ENCODE results near the gene OR5A1. TPM values are rescaled to one million over a fixed set of nuclear protein-coding genes. Genes with fewer than 3 reads are reported as not detected.

OR5A1 gene
- total RNA-seq, result not detected
- polyA plus RNA-seq, result not detected

DNA sequence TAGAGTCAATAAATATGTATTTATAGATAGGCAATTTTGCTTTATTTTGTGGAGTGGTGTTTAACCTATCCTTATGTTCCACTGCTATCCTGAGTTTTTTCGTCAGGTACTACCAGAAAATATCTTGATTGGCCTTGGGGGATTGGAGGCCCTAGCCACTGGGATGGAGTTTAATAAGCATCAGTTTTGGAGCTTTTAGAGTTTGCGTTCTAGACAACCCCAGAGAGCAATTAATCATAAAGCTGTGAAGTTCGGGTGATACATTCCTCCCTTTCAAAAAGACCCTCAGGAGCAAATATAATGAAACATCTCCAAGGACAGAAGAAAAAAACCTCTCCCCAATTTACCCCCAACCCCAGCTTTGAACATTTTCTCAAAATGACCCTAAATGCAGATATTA is at the start of gene OR5A1:
TSS of gene OR5A1 (plus strand) at position 301 of the 400 bp plus-strand sequence. CDS start 6,700 bp downstream, outside the sequence.
- Histone ChIP-seq H3K4me3 (ENCODE audit: low read length in 2 of 2) (no peak within 1 kb of the TSS), H3K4me1 (ENCODE audit: insufficient read depth, low read length) (no peaks in the 10 kb centered on the region), H3K27me3 (ENCODE audit: insufficient read depth, low read length) (no peaks in the 10 kb centered on the region), H3K9me3 (ENCODE audit: control insufficient read depth in 1 of 2, low read length in 2 of 2) (no peaks in the 10 kb centered on the region), H3K27ac (ENCODE audit: low read depth, low read length) (no peak within 1 kb of the TSS), H3K36me3 (ENCODE audit: insufficient read depth, low read length) (no peaks in the 10 kb centered on the region)
- ChIA-PET POLR2A (ENCODE audit: partially characterized antibody) (no interaction called here), CTCF (ENCODE audit: partially characterized antibody) (no interaction called here)
- intact Hi-C loops (cut with micrococcal nuclease), result no loop called here
- Mint-ChIP-seq H3K9me3 (no peaks in the 10 kb centered on the region), H3K36me3 (no peaks in the 10 kb centered on the region), H3K27me3 (peaks cover 2 to 9% of the 10 kb centered on the region in 2 donors), H3K4me3 (no peak within 1 kb of the TSS), H3K27ac (no peak within 1 kb of the TSS), H3K4me1 (no peaks in the 10 kb centered on the region)
- DNase-seq, result no peak

DNA sequence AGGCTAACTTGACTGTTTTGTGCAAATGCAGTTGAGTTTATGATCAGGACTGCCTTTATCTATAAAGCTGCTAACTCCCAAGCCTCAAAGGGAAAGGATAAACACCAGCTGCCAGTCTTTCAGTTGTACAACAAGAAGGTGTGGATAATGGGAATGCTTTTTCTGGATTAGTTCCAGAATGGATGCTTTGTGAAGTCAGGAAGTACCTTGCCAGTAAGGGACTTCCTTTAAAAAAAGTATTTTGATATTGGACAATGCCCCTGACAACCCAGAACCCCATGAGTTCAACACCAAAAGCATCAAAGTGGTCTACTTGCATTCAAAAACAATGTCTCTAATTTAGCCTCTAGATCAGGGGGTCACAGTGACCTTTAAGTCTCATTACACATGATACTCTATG is 42.1 kb upstream of the OR5A1 start:
- peaks cover 0 to 3% (median 0%) of the 10 kb centered on the region in 8 donors for H3K9me3 Mint-ChIP-seq
- H3K4me3 ChIP-seq (ENCODE audit: low read length in 2 of 2), result no peak overlapping the region
- H3K36me3 ChIP-seq (ENCODE audit: insufficient read depth, low read length), result no peaks in the 10 kb centered on the region
- H3K27me3 Mint-ChIP-seq, result peaks cover 3 to 14% of the 10 kb centered on the region in 2 donors
- no peaks in the 10 kb centered on the region for H3K4me1 Mint-ChIP-seq
- DNase-seq, result no peak
- no peak overlapping the region for H3K4me3 Mint-ChIP-seq
- H3K27me3 ChIP-seq (ENCODE audit: insufficient read depth, low read length), result no peaks in the 10 kb centered on the region
- POLR2A ChIA-PET (ENCODE audit: partially characterized antibody), result no interaction called here
- intact Hi-C loops (cut with micrococcal nuclease), result no loop called here
- H3K4me1 ChIP-seq (ENCODE audit: insufficient read depth, low read length), result no peaks in the 10 kb centered on the region
- no peaks in the 10 kb centered on the region for H3K9me3 ChIP-seq (ENCODE audit: control insufficient read depth in 1 of 2, low read length in 2 of 2)
- CTCF ChIA-PET (ENCODE audit: partially characterized antibody), result no interaction called here
- H3K27ac ChIP-seq (ENCODE audit: low read depth, low read length), result no peak overlapping the region
- H3K27ac Mint-ChIP-seq, result no peak overlapping the region
- H3K36me3 Mint-ChIP-seq, result no peaks in the 10 kb centered on the region

DNA sequence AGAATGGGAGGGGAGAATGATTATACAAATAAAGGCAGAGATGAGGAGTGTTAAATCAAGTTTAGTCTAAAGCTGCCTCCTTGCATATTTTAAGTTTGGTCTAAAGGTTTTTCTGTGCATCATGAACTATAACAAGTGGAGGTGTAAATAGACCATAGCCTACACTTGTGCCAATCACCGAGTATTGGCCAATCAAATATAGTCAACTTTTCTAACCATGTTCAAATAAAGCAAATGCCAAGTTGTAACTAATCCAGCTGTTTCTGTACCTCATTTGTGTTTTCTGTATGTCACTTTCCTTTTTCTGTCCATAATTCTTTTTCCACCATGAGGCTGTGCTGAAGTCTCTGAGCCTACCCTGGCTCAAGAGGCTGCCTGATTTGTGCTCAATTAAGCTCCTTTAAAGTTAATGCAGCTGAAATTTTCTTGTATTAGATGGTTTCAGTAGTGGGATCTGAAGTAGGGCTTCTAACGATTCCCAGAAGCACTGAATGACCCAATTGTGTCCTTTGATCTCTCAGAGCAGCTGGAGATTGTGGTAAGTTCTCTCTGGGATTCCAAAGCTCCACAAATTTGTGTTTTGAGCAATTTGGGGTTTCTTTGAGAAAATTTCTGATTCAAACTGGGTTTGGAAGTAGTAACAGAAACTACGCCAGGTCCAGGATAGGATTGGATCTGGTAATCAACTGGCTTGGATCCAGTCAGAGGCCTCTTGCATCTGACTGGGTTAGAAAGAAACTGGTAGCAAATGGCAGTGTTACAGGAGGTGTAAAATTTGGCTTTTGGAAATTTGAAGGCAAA is 35.6 kb upstream of the OR5A1 start:
- CTCF ChIA-PET (ENCODE audit: partially characterized antibody), result no interaction called here
- peaks cover 0 to 21% (median 12%) of the 10 kb centered on the region in 8 donors for H3K9me3 Mint-ChIP-seq
- POLR2A ChIA-PET (ENCODE audit: partially characterized antibody), result no interaction called here

DNA sequence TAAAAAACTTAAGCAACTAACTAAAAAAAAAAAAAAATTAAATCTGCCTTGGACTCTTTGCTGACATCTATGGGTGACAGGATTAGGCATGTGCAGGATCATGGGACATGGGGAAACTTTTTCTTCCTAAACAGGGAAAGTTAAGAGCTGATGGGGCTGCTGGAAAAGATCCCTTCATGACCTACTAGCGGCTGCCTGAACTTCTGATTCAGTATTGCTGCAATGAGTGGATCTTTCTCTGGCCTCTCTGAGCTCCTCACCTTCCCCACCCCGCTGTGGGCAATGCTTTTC is 35.1 kb upstream of the OR5A1 start:
- intact Hi-C loops (cut with micrococcal nuclease), result no loop called here
- ChIA-PET CTCF (ENCODE audit: partially characterized antibody) (no interaction called here), POLR2A (ENCODE audit: partially characterized antibody) (no interaction called here)
- Histone ChIP-seq H3K27me3 (ENCODE audit: insufficient read depth, low read length) (no peaks in the 10 kb centered on the region), H3K27ac (ENCODE audit: low read depth, low read length) (no peak overlapping the region), H3K4me3 (ENCODE audit: low read length in 2 of 2) (no peak overlapping the region), H3K9me3 (ENCODE audit: control insufficient read depth in 1 of 2, low read length in 2 of 2) (no peaks in the 10 kb centered on the region), H3K4me1 (ENCODE audit: insufficient read depth, low read length) (no peaks in the 10 kb centered on the region), H3K36me3 (ENCODE audit: insufficient read depth, low read length) (no peaks in the 10 kb centered on the region)
- H3K4me1 Mint-ChIP-seq, result no peaks in the 10 kb centered on the region
- no peak for DNase-seq
- peaks cover 3% of the 10 kb centered on the region in 2 donors for H3K27me3 Mint-ChIP-seq
- peaks cover 0 to 1% of the 10 kb centered on the region in 2 donors for H3K36me3 Mint-ChIP-seq
- no peak overlapping the region for H3K27ac Mint-ChIP-seq
- H3K4me3 Mint-ChIP-seq, result no peak overlapping the region
- H3K9me3 Mint-ChIP-seq, result peaks cover 0 to 26% (median 15%) of the 10 kb centered on the region in 8 donors

More for the DNA sequence above, 35.6 kb upstream of the OR5A1 start:
- Mint-ChIP-seq H3K27me3 (peaks cover 3% of the 10 kb centered on the region in 2 donors), H3K4me3 (no peak overlapping the region), H3K36me3 (peaks cover 0 to 1% of the 10 kb centered on the region in 2 donors), H3K4me1 (no peaks in the 10 kb centered on the region), H3K27ac (no peak overlapping the region)
- H3K4me3 ChIP-seq (ENCODE audit: low read length in 2 of 2), result no peak overlapping the region
- intact Hi-C loops (cut with micrococcal nuclease), result no loop called here
- no peaks in the 10 kb centered on the region for H3K4me1 ChIP-seq (ENCODE audit: insufficient read depth, low read length)
- no peak for DNase-seq
- H3K27me3 ChIP-seq (ENCODE audit: insufficient read depth, low read length), result no peaks in the 10 kb centered on the region
- no peak overlapping the region for H3K27ac ChIP-seq (ENCODE audit: low read depth, low read length)
- H3K36me3 ChIP-seq (ENCODE audit: insufficient read depth, low read length), result no peaks in the 10 kb centered on the region
- H3K9me3 ChIP-seq (ENCODE audit: control insufficient read depth in 1 of 2, low read length in 2 of 2), result no peaks in the 10 kb centered on the region

DNA sequence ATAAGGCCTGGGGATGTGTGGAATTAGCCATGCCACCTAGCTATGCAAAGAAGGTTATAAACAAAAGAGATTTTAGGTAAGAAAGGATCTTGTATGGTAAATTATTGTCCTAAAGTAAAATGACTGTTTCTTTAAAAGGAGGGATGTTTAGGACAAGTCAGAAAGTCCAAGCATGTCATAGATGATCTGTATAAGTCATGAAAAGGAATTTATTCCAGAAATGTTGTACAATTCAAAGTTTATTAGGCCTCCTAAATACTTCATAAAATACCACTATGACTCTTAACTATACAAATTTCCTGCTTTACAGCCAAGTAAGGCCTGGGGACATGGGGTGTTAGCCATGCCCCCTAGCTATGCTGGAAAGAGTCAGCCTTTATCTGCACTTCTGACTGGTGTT is 32.7 kb upstream of the OR5A1 start:
- Histone ChIP-seq H3K36me3 (ENCODE audit: insufficient read depth, low read length) (no peaks in the 10 kb centered on the region), H3K4me1 (ENCODE audit: insufficient read depth, low read length) (no peaks in the 10 kb centered on the region), H3K27me3 (ENCODE audit: insufficient read depth, low read length) (no peaks in the 10 kb centered on the region), H3K9me3 (ENCODE audit: control insufficient read depth in 1 of 2, low read length in 2 of 2) (no peaks in the 10 kb centered on the region), H3K4me3 (ENCODE audit: low read length in 2 of 2) (no peak overlapping the region), H3K27ac (ENCODE audit: low read depth, low read length) (no peak overlapping the region)
- POLR2A ChIA-PET (ENCODE audit: partially characterized antibody), result no interaction called here
- Mint-ChIP-seq H3K36me3 (peaks cover 0 to 1% of the 10 kb centered on the region in 2 donors), H3K27ac (no peak overlapping the region), H3K9me3 (peaks cover 0 to 26% (median 20%) of the 10 kb centered on the region in 8 donors), H3K4me3 (no peak overlapping the region), H3K27me3 (peaks cover 3% of the 10 kb centered on the region in 2 donors), H3K4me1 (no peaks in the 10 kb centered on the region)
- DNase-seq, result no peak
- intact Hi-C loops (cut with micrococcal nuclease), result no loop called here
- CTCF ChIA-PET (ENCODE audit: partially characterized antibody), result no interaction called here

DNA sequence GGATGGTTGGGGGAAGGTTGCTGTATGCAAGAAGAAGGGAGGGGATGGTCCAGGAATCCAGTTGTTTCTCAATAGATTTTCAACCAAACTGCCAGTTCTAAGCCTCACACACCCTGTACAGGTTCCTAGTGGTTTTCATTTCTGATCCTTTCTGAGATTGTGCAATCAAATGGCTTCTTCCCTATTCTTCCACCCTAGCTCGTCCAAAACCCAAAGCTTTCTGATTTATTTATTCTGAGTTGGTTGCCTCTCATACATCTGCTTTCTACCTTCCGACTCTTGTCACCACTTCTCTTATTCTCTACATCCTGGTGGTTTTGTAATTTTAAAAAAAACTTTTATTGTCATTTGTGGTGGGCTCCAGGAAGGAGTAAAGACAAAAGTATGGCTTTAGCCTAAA is 22.6 kb upstream of the OR5A1 start:
- Mint-ChIP-seq H3K36me3 (no peaks in the 10 kb centered on the region), H3K27me3 (peaks cover 17 to 30% of the 10 kb centered on the region in 2 donors), H3K9me3 (peaks cover 2 to 27% (median 17%) of the 10 kb centered on the region in 8 donors), H3K4me1 (peaks cover 0 to 4% (median 0%) of the 10 kb centered on the region in 4 donors), H3K27ac (no peak overlapping the region), H3K4me3 (no peak overlapping the region)
- H3K27me3 ChIP-seq (ENCODE audit: insufficient read depth, low read length), result no peaks in the 10 kb centered on the region
- no peaks in the 10 kb centered on the region for H3K36me3 ChIP-seq (ENCODE audit: insufficient read depth, low read length)
- ChIA-PET POLR2A (ENCODE audit: partially characterized antibody) (no interaction called here), CTCF (ENCODE audit: partially characterized antibody) (no interaction called here)
- H3K27ac ChIP-seq (ENCODE audit: low read depth, low read length), result no peak overlapping the region
- no peaks in the 10 kb centered on the region for H3K4me1 ChIP-seq (ENCODE audit: insufficient read depth, low read length)
- no peak for DNase-seq
- H3K9me3 ChIP-seq (ENCODE audit: control insufficient read depth in 1 of 2, low read length in 2 of 2), result no peaks in the 10 kb centered on the region
- no peak overlapping the region for H3K4me3 ChIP-seq (ENCODE audit: low read length in 2 of 2)
- intact Hi-C loops (cut with micrococcal nuclease), result no loop called here

DNA sequence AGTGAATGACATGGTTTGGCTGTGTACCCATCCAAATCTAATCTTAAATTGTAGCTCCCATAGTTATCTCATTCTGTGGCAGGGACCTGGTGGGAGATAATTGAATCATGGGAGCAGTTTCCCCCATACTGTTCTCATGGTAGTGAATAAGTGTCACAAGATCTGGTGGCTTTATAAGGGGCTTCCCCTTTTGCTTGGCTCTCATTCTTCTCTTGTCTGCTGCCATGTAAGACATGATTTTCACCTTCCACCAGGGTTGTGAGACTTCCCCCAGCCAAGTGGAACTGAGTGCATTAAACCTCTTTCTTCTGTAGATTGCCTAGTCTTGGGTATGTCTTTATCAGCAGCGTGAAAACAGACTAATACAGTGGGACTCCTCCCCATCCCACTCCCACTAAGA is 21.2 kb upstream of the OR5A1 start:
- H3K4me3 Mint-ChIP-seq, result no peak overlapping the region
- intact Hi-C loops (cut with micrococcal nuclease), result loop anchor here (5.0 kb wide), 1 partner anchor 123 kb away; no protein-coding TSS in a partner anchor
- POLR2A ChIA-PET (ENCODE audit: partially characterized antibody), result no interaction called here

More for the DNA sequence above, 21.2 kb upstream of the OR5A1 start:
- Histone ChIP-seq H3K4me1 (ENCODE audit: insufficient read depth, low read length) (no peaks in the 10 kb centered on the region), H3K36me3 (ENCODE audit: insufficient read depth, low read length) (no peaks in the 10 kb centered on the region), H3K4me3 (ENCODE audit: low read length in 2 of 2) (no peak overlapping the region), H3K27ac (ENCODE audit: low read depth, low read length) (no peak overlapping the region), H3K27me3 (ENCODE audit: insufficient read depth, low read length) (no peaks in the 10 kb centered on the region), H3K9me3 (ENCODE audit: control insufficient read depth in 1 of 2, low read length in 2 of 2) (no peaks in the 10 kb centered on the region)
- Mint-ChIP-seq H3K36me3 (no peaks in the 10 kb centered on the region), H3K9me3 (peaks cover 0 to 15% (median 9%) of the 10 kb centered on the region in 8 donors), H3K27ac (no peak overlapping the region), H3K27me3 (peaks cover 17 to 30% of the 10 kb centered on the region in 2 donors), H3K4me1 (peaks cover 0 to 4% (median 0%) of the 10 kb centered on the region in 4 donors)
- no peak for DNase-seq
- CTCF ChIA-PET (ENCODE audit: partially characterized antibody), result interaction anchor here (1.9 kb wide), 1 partner anchor 15 kb away, joined by 5 read pairs; no protein-coding TSS in a partner anchor
